Uterus (tissue), 2 donors: ENCODE data around the gene ADGB.

Experiments
- CTCF ChIP-seq, 4 experiments: fragments of 200-600 bp in 2 of 4; fragments of 450-650 bp in 2 of 4; sonication (generic) in 2 of 4; IDR thresholded peaks; one replicate each; pipeline ENCODE4 v1.5.1; 2016 to 2019; ENCODE audit warnings: antibody characterized with exemption in 4 of 4, mild to moderate bottlenecking in 2 of 4, moderate library complexity in 1 of 4
- POLR2A ChIP-seq, 2 donors: fragments of 450-650 bp; IDR thresholded peaks; one replicate each; pipeline ENCODE4 v1.6.1; 2016; ENCODE audit warnings: antibody characterized with exemption in 2 of 2, mild to moderate bottlenecking in 1 of 2, moderate library complexity in 1 of 2

DNA sequence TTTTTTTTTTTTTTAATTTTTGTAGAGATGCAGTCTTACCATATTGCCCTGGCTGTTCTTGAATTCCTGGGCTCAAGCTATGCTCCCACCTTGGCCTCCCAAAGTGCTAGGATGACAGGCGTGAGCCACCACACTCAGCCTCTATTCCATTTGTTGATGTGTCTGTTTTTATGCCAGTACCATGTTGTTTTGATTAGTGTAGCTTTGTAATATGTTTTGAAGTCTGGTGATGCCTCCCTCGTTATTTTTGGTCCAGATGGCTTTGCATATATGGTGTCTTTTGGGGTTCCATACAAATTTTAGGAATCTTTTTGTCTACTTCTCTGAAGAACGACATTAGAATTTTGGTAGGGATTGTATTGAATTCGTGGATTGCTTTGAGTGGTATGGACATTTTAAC lies 193.2 kb downstream of the ADGB start:
- TF ChIP-seq CTCF (IDR thresholded peaks at IDR 0.05) (no peak), POLR2A (IDR thresholded peaks at IDR 0.05) (no peak)
